Brain microvascular endothelial cell (primary cell): ENCODE results near the gene RAPH1.
"Not testable (repeated sequence)": the region's sequence is repeated elsewhere in the genome, so short reads cannot be mapped to it uniquely, and the experiment has no call there.

Source experiments
- DNase-seq: peaks from one replicate; pipeline ENCODE4 v3.0.0-alpha.2; 2020
- H3K27ac ChIP-seq: fragments of 250-450 bp; sonication (Bioruptor Pico); 2 replicates; pipeline ENCODE4 v1.5.1; 2020; ENCODE audit warnings: mild to moderate bottlenecking, moderate library complexity
- H3K27me3 ChIP-seq: fragments of 250-450 bp; sonication (Bioruptor Pico); replicated peaks from 2 replicates; pipeline ENCODE4 v1.5.1; 2020; ENCODE audit warnings: mild to moderate bottlenecking
- H3K36me3 ChIP-seq: fragments of 250-450 bp; sonication (Bioruptor Pico); replicated peaks from 2 replicates; pipeline ENCODE4 v1.5.1; 2020; ENCODE audit warnings: mild to moderate bottlenecking
- H3K4me3 ChIP-seq: 2 replicates; pipeline ENCODE4 v1.5.1; 2011; ENCODE audit warnings: low read depth, mild to moderate bottlenecking, control low read depth, low read length, moderate library complexity
- in situ Hi-C: cut with HindIII; loops from 2 replicates; pipeline ENCODE4 v1.10.0; 2017; ENCODE audit warnings: low sequenced_read_pairs, low pct_ligation_motif_present
- TF ChIP-seq, protein P1 (sequence below): IDR thresholded peaks from 2 replicates; pipeline ENCODE4 v1.5.1; 2011; ENCODE audit warnings: low read depth, mild to moderate bottlenecking, moderate library complexity, low read length, control low read depth, inconsistent platforms; ENCODE audit errors: missing control alignments

RAPH1 gene

DNA sequence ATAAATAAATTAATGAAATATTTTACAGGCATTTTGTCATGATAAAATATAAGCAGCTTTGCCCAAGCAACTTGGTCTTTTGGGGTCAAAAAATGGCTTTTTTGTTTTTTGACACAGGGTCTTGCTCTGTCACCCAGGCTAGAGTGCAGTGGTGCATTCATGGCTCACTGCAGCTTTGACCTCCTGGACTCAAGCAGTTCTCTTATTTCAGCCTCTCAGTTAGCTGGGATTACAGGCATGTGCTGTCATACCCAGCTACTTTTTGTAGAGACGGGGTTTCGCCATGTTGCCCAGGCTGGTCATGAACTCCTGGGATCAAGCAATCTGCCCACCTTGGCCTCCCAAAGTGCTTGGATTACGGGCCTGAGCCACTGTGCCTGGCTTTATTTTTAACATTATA, 155.9 kb downstream of the RAPH1 start:
- TF ChIP-seq, protein P1, sequence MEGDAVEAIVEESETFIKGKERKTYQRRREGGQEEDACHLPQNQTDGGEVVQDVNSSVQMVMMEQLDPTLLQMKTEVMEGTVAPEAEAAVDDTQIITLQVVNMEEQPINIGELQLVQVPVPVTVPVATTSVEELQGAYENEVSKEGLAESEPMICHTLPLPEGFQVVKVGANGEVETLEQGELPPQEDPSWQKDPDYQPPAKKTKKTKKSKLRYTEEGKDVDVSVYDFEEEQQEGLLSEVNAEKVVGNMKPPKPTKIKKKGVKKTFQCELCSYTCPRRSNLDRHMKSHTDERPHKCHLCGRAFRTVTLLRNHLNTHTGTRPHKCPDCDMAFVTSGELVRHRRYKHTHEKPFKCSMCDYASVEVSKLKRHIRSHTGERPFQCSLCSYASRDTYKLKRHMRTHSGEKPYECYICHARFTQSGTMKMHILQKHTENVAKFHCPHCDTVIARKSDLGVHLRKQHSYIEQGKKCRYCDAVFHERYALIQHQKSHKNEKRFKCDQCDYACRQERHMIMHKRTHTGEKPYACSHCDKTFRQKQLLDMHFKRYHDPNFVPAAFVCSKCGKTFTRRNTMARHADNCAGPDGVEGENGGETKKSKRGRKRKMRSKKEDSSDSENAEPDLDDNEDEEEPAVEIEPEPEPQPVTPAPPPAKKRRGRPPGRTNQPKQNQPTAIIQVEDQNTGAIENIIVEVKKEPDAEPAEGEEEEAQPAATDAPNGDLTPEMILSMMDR: no peak

GRCh38 chr2:203376173-203376572, 158.9 kb downstream of the RAPH1 start:
- Histone ChIP-seq H3K27ac (no peak overlapping the region), H3K36me3 (no peaks in the 10 kb centered on the region), H3K4me3 (no peak overlapping the region), H3K27me3 (no peaks in the 10 kb centered on the region)
- in situ Hi-C loops: no loop called here
- TF ChIP-seq, protein P1: no peak
- no peak for DNase-seq

More for the DNA sequence above, 155.9 kb downstream of the RAPH1 start:
- DNase-seq: no peak
- Histone ChIP-seq H3K27ac (no peak overlapping the region), H3K36me3 (no peaks in the 10 kb centered on the region), H3K27me3 (no peaks in the 10 kb centered on the region), H3K4me3 (no peak overlapping the region)
- in situ Hi-C loops: no loop called here

GRCh38 chr2:203372706-203373105, 162.4 kb downstream of the RAPH1 start:
- in situ Hi-C loops, H3K27me3 ChIP-seq, H3K4me3 ChIP-seq, H3K27ac ChIP-seq, H3K36me3 ChIP-seq, DNase-seq: not testable (repeated sequence)

DNA sequence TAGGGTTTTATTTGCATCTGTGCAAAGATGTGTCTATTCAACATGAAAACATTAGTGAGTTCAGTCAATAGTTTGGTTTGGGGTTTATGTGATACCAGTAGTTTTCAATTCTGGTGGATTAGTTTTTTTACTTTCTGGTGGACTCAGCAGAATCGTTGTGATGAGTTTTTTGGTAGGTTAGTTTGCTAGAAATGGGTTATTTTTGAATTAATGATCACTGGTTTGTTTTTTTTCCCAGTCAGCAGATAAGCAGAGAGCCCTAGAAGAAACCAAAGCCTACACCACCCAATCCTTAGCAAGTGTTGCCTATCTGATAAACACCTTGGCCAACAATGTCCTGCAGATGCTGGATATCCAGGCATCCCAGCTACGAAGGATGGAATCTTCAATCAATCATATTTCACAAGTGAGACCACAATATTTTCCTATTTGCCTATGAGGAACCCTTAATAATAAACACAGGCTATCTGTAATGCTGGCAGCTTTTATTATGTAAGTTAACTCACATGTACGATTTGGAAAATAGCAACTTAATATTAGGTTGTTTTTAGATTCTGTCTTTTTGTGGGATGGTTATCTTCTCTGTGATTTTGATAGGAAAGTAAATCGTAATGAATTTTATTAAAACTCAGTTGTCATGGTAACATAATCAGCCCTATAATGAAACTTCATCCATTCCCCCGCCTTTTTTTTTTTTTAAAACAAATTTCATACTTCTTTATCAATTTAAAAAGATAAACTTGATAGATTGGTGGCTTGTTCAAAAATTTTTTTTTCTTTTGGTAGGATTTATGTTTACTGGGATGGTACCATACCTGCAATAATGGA, 168.2 kb downstream of the RAPH1 start:
- Histone ChIP-seq H3K36me3 (peaks cover 2% of the 10 kb centered on the region), H3K27ac (no peak overlapping the region), H3K4me3 (no peak overlapping the region), H3K27me3 (no peaks in the 10 kb centered on the region)
- in situ Hi-C loops: no loop called here
- TF ChIP-seq, protein P1: no peak
- DNase-seq: no peak

GRCh38 chr2:203361922-203362321, 173.2 kb downstream of the RAPH1 start:
- no peak overlapping the region for H3K27ac ChIP-seq
- H3K4me3 ChIP-seq: no peak overlapping the region
- H3K36me3 ChIP-seq: no peaks in the 10 kb centered on the region
- H3K27me3 ChIP-seq: no peaks in the 10 kb centered on the region
- in situ Hi-C loops: no loop called here
- TF ChIP-seq, protein P1: no peak
- DNase-seq: no peak

GRCh38 chr2:203361495-203361894, 173.6 kb downstream of the RAPH1 start:
- in situ Hi-C loops: no loop called here
- Histone ChIP-seq H3K27me3 (no peaks in the 10 kb centered on the region), H3K4me3 (no peak overlapping the region), H3K27ac (no peak overlapping the region), H3K36me3 (no peaks in the 10 kb centered on the region)
- no peak for DNase-seq
- TF ChIP-seq, protein P1: no peak
